Left colon (tissue), 2 donors: ENCODE measurements around the gene AEN. TPM values are rescaled to one million over a fixed set of nuclear protein-coding genes. Genes with fewer than 3 reads are reported as not detected.

Experiments
- ATAC-seq: fragments of 200-7000 bp; cut with Tn5 transposase; one replicate; pipeline ENCODE4 v1.9.1; 2020; ENCODE audit warnings: mild to moderate bottlenecking, moderate library complexity
- DNase-seq, 2 donors: peaks; one replicate each; pipeline ENCODE4 v3.0.0-alpha.2; 2020
- intact Hi-C, 2 donors: fragments of 100-400 bp; cut with DNase I in 1 of 2; cut with micrococcal nuclease in 1 of 2; formaldehyde crosslinking; loops; one replicate each; pipeline versions ENCODE4 v1.11.2 to v1.14.0; 2022; cut with DNase I, micrococcal nuclease
- total RNA-seq, 2 donors: library from RNA; stranded (reverse); fragmentation: NEBNext Ultra II Directional; extraction: Animal tissue kit (Norgen Biotek cat#: 25700); gene quantifications; one replicate each; pipeline ENCODE4 v1.2.1, GENCODE V29; 2021
- donor health status: DM: no; HTN: no; CAD: no.
- donor health status: DM: yes; HTN: yes; CAD: no.

The AEN gene
- total RNA-seq, 2 donors from 2014 or later, result 11.4 to 16.9 TPM

DNA sequence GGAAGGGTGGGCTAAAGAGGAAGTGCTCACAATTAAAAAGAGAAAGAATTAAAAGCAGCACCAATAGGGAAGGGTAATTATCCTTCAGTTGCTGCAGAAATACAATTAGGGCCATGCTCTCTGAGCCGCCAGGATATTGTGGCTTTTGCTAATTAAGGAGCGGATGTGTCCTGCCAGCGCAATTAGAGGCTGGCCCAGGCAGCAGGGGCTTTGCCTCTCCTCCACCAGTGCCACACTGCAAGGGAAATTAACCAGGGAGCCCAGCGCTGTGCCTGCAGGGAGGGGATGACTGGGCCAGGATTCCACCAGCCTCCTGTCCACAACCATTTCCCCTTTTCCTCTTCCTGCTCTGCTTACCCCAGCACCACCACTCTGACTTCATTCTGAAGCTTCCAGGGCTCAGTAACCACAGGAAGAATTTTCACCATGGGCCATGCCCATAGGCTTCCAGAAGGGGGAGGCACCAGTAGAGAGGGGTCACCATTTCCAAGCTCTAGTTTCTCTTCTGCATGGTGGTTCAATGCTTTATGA lies 10.4 kb upstream of the AEN start:
- intact Hi-C loops, result no loop called here
- no peak for ATAC-seq
- no peak for DNase-seq

DNA sequence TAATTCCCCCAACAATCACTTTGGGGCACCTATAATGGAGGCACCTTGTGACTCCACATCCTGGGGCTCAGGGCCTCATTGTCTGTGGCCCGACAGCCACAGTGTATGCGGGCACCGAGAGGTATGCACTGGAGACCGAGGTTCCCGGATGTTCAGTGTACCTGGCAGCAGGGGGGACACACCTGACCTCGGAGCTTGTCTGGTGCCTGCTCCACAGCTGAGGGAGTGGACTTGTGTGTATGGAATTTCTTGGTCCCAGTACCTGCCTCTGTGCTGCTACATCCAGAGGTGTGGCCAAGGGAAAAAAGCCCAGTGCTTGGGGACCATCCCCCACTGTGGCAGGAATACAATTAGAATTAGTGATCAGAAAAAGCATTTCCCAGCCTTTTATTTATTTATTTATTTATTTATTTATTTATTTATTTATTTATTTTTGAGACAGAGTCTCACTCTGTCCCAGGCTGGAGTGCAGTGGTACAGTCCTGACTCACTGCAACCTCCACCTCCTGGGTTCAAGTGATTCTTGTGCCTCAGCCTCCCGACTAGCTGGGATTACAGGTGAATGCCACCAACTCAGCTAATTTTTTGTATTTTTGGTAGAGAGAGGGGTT lies 8.8 kb upstream of the AEN start:
- ATAC-seq (no peak), DNase-seq (no peak)
- intact Hi-C loops, result no loop called here

DNA sequence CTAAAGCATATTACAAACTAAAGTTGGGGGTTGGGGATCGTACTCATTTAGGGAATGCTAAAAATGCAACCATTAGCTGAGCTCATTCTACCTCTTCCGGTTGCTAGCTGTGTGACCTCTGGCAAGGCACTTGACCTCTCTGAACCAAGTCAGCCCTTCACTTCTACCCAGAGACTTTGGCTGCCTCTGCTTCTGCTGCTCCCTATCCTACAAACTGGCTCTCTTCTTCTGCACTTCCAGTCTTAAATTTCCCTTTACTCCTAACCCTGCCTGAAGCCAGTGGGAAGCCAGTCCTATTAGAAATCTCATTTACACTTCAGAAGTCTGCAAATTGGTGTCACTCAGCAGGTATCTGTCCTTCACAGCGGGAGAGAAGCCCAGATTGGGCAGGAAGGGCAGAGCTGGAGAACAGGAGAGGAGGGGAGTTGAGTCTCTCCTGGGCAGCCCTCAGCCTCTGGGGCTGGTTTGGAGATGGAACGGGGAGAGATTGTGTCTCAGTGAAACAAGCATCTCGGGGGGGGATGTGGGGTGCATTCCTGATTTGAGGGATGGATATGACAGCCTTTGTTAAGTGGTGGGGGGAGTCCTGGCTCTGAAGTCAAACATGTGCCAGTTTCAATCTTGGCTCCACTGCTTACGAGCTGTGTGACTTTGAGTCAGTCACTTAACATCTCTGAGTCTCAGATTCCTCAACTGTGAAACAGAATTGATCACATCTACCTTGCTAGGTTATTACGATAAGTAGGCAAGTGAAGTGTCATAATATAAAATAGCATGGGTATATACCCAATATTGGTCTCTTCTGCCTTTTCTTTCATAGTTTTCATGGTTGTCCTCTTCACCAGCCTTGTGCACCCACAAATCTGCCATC lies 7.8 kb upstream of the AEN start:
- ATAC-seq (no peak), DNase-seq (no peak)
- intact Hi-C loops, result no loop called here

DNA sequence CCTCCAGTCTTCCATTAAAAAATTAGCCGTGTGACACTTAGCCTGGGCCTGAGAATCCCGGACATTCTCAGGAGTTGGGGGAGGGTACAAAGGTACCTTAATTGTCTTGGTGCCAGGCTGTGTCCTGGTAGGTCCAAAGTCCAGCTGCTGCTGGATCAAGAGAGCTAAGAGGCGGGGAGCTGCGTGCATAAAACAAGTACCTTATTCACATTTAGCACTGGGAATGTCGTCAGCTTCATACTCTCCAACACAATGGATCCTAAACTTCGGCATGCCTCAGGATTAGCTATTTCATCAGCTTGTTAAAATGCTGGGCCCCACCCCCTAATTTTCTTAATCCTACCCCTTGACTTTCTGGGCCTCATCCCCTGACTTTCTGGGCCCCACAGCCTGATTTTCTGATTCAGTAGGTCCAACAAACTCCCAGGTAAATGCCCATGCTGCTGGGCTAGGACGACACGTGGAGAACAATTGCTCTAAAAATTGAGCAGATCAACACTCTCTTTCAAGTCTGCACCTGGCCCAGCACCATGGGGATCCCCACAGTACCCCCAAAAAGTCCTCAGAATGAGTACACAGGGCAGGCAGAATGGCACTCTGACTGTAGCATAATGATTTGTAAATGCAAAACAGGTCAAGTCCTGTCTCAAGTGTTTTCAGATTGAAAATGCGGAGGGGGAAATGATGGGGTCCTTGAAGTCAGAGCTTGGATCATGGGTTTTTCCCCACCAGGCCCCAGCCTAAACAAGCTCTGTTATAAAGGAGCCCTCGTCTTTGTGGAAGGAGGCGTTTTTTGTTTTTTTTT lies 5.6 kb upstream of the AEN start:
- ATAC-seq, result peak; percentile 93
- peak; percentile 70 to 80 for DNase-seq
- intact Hi-C loops, result no loop called here

DNA sequence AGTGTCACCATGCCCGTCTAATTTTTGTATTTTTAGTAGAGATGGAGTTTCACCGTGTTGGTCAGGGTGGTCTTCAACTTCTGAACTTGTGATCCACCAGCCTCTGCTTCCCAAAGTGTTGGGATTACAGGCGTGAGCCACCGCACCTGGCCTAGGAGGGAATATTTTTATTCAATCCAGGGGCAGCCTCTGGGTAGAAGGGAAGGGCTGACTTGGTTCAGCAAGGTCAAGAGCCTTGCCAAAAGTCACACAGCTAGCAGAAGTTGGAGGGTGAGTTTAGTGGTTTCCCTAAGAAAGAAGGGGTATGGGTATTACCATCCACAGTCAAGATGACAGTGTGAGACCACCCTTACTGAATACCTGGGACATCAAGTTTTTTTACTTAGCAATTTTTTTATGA lies 4.9 kb upstream of the AEN start:
- DNase-seq, result no peak
- no peak for ATAC-seq
- intact Hi-C loops, result no loop called here

DNA sequence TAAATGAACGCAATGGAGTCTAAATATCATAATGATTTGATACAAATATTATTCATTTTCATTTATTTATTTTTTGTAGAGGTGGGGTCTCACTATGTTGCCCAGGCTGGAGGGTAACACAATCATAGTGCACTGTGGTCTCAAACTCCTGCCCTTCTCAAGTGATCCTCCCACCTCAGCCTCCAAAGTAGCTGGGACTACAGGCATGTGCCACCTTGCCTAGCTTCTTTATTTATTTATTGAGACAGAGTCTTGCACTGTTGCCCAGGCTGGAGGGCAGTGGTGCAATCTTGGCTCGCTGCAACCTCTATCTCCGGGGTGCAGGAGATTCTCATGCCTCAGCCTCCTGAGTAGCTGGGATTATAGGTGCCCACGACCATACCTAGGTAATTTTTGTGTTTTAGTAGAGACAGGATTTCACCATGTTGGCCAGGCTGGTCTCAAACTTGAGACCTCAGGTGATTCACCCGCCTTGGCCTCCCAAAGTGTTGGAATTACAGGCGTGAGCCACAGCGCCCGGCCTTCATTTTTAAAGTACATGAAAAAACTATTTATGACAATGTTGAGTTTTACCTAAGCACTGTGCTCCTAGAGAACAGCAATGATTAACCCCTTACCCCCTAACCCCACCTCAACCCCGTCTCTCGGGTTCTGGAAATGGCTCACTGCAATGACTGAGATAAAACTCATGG lies 4.0 kb upstream of the AEN start:
- intact Hi-C loops, result no loop called here
- no peak for ATAC-seq

DNA sequence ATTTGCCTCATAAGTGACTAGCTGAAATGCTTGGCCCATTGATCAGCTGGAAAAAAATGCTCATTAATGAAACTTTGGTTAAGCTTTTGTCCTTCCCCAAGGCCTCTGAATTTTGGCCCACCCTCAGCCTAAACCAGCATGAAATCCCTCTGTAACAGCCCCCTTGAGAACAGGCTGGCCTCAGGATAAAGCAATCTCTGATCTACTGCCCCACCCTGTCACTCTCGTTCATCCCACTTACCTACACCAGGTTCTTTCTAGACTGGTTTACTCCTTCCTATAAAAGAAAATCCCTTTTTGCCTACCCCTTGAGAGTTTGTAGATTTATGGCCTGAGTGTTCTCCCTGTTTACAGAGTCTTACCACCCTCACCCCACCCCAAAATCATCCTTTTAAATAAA lies 3.4 kb upstream of the AEN start:
- DNase-seq (no peak), ATAC-seq (no peak)
- intact Hi-C loops, result no loop called here

More for the DNA sequence above, 4.0 kb upstream of the AEN start:
- DNase-seq, result no peak

DNA sequence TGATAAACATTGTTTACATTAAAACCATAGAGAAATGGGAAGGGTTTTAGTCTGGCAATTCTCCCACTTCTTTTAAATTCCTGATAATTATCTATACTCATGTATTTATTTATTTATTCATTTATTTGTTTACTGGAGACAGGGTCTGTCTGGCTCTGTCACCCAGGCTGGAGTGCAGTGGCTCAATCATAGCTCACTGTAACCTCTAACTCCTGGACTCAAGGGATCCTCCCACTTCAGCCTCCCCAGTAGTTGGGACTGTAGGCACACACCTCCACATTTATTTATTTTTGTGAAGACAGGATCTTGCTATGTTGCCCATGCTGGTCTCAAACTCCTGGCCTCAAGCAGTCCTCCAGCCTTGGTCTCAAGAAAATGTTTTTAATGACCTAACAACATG lies 2.5 kb upstream of the AEN start:
- DNase-seq (no peak), ATAC-seq (no peak)
- intact Hi-C loops, result no loop called here

DNA sequence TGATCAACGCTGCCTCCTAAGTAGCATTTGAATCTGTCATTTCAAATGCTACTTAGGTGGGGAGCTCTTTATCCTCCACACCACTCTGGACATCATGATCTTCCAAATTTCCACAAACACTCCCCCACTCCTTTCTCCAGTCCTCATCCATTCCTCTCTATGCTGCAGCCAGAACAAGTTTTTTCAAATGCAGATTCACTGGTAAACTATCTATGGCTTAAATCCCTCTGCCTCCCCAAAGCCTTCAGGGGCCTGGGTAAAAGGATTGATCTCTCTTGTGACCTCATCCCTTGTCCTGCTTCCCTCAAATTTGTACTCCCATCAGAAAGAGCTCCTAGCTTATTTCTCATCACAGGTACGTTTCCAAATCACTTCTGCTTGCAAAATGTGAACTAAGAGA lies 1.3 kb upstream of the AEN start:
- intact Hi-C loops, result loop anchor here in 1 of 2 donors (10.0 kb wide), 1 partner anchor 145 kb away; no protein-coding TSS in a partner anchor
- ATAC-seq (no peak), DNase-seq (no peak)

DNA sequence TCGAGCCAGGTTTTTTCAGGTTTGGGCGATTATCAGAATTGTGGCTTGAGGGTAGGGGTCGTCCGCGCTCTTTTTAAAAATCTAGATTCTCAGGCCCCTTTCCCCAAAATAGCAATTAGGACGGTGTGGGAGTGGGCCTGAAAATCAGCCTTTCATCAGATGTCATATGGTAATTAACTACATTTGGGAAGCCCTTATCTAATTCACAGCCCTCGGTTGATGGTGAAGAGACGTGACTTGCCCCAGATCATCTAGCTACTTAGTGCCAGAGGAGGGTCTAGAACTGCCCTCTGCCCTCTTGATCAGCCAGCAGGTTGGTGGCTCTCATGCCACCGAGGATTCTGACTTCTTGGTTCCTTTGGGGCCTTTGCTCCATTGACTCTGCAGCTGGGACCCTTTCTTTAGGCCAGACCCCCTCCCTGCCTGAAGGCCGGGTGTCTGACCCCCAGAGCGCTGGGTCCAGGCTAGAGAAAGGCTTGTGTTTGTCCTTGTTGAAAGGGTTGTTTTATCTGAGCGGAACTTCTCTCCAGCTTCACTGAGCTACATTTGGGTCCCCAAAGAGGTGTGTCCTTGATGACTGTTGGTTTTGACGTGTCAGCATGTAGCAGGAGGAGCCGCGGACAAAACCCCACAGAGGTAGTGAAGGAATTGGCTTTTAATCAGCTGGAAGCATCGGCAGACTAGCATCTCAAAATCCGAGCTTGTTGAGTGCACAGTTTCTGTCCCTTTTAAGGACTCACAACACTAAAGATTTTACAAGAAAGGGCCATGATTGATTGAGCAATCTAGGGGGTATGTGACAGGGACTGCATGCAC lies 857 bp downstream of the AEN start:
- DNase-seq, result no peak

DNA sequence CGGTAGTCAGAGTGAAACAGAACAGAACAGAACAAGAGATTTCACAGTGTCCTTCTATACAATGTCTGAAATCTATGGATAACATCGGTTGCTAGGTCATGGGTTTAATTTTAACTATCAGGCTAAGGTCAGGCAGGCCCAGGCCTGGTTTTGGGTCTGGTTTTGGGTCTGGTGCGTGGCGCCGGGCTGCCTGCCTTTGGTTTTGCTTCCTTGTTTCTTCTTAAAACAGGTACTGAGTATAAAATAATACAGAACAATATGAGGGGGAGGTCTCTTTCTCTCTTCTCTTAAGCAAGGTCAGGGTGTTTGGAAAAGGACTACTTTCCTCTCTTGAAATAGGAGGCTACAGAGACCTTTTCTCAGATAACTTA lies 1.4 kb downstream of the AEN start:
- DNase-seq (no peak), ATAC-seq (no peak)
- intact Hi-C loops, result loop anchor here in 1 of 2 donors (10.0 kb wide), 1 partner anchor 148 kb away; no protein-coding TSS in a partner anchor

More for the DNA sequence above, 857 bp downstream of the AEN start:
- intact Hi-C loops, result loop anchor here in 1 of 2 donors (10.0 kb wide), 1 partner anchor 147 kb away; no protein-coding TSS in a partner anchor
- peak; percentile 33 for ATAC-seq

DNA sequence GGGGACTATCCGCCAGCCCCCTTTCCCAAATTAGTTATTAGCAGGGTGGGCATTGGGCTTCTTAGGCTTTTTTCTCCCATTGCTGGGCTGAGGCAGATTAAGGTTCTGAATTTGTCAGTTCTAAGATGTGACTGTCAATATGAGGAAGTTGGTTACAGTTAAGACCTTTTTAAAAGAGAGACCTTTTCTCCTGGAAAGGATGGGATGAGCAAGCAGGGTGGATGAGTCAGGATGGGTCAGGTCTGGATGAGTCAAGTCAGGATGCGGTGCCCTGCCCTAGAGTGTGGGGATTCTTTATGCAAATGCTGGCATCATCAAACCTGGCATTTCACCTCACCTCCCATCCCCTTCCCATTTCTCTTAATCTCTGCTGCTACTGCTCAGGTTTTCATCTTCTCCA lies 1.9 kb downstream of the AEN start:
- ATAC-seq (no peak), DNase-seq (no peak)
- intact Hi-C loops, result loop anchor here in 1 of 2 donors (10.0 kb wide), 1 partner anchor 148 kb away; no protein-coding TSS in a partner anchor

DNA sequence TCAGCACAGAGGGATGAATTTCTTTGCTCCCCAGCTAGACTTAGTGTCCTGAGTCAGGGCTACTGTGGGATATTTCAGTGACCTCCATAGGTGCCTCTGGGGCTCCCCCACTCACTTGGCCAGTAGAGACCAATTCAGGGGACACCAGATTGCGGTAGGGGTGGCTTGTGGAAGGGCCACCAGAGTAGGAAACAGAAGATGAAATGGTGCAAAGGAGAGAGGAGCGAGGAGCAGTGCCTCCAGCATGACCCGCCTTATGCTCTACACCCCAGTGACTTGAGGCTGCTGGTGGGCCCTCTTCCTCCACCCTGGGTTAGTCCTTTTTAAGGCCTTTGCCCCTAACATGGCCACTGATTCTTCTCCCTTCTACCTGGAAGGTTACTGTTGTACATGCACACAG lies 2.5 kb downstream of the AEN start:
- DNase-seq (no peak), ATAC-seq (no peak)
- intact Hi-C loops, result loop anchor here in 1 of 2 donors (10.0 kb wide), 1 partner anchor 149 kb away; no protein-coding TSS in a partner anchor

DNA sequence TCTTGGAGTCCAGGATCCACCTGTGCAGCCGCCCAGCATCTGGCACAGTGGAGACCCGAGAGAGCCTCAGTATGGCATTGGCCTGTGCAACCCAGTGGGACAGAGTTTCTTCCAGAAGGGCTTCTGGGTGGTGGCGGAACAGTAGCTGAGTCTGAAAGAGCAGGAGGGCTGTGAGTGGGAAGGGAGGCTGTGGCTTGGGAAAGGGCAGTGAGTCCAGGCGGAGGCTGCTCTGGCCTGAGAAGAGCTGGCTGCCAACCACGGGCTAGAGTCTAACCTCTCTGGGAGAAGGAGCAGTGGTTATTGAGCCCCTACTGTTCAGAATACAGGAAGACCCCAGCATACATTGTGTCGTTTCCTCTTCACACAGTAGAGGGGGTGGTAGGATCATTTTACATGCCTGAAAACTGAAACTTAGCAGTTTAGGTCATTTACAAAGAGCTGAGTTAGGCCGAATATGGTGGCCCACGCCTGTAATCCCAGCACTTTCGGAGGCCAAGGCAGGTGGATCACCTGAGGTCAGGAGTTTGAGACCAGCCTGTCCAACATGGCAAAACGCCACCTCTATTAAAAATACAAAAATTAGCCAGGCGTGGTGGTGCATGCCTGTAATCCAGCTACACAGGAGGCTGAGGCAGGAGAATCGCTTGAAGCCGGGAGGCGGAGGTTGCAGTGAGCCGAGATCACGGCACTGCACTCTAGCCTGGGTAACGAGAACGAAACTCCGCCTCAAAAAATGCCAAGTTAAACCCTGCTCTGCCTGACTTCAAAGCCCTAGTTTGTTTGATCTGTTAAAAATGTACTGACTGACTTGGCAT lies 3.2 kb downstream of the AEN start:
- DNase-seq (no peak), ATAC-seq (peak; percentile 13)
- intact Hi-C loops, result loop anchor here in 1 of 2 donors (10.0 kb wide), 1 partner anchor 150 kb away; no protein-coding TSS in a partner anchor

DNA sequence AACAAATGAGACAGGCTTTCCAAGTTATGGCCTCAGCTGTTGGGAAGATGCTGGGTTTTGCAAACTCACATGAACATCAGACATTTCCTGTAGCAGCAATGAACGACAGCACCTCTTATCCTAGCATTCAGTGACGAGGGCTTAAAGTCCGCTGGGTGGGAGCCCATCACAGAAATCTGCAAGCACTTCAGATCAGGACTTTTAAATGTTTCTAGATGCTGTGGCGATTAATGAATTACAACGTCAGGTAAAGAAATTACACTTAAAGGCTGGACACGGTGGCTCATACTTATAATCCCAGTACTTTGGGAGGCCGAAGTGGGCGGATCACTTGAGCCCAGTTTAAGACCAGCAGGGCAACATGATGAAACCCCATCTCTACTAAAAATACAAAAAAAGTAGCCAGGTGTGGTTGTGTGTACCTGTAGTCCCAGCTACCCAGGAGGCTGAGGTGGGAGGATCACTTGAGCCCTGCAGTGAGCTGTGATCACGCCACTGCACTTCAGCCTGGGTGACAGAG lies 3.9 kb downstream of the AEN start:
- intact Hi-C loops, result loop anchor here in 1 of 2 donors (10.0 kb wide), 1 partner anchor 150 kb away; no protein-coding TSS in a partner anchor
- no peak for DNase-seq
- no peak for ATAC-seq

DNA sequence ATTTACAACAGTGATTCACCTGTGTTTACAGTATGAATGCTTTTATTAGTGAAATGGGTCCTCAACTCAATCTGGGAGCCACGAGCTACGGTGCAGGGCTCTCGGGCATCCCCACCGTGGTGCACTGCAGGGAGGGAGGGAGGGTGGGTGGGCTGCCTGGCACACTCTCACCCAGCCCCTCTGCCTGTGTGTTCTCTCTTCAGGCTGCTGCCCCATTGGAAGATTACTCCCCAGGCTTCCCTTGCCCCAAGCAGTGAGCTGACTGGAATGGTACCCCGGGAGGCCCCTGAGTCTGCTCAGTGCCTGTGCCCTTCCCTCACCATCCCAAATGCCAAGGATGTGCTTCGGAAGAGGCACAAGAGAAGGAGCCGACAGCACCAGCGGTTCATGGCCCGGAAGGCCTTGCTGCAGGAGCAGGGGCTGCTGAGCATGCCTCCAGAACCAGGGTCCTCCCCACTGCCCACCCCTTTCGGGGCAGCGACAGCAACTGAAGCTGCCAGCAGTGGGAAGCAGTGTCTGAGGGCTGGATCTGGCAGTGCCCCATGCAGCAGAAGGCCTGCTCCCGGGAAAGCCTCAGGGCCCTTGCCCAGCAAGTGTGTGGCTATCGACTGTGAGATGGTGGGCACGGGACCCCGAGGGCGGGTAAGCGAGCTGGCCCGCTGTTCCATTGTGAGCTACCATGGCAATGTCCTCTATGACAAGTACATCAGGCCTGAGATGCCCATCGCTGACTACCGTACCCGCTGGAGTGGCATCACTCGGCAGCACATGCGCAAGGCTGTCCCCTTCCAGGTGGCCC lies 5.0 kb downstream of the AEN start:
- DNase-seq (no peak), ATAC-seq (no peak)
- intact Hi-C loops, result loop anchor here in 1 of 2 donors (10.0 kb wide), 1 partner anchor 151 kb away; no protein-coding TSS in a partner anchor
